A673 (cell line): ENCODE measurements around the gene ANKMY2.

Experiments
- EZH2 ChIP-seq: fragments of 200-600 bp; sonication (generic); IDR thresholded peaks from 2 replicates; pipeline ENCODE4 v1.6.1; 2017; ENCODE audit warnings: borderline replicate concordance, low read depth, mild to moderate bottlenecking, mixed read lengths, antibody characterized with exemption, low read length; ENCODE audit not compliant: poor library complexity, severe bottlenecking
- TF ChIP-seq, protein P1 (sequence below): fragments of 300-800, 200-600 bp; sonication (generic); conservative IDR thresholded peaks from 2 replicates; pipeline ENCODE4 v1.5.1; 2017; ENCODE audit warnings: low read depth, mild to moderate bottlenecking, antibody characterized with exemption, low read length, moderate library complexity, mixed read lengths

DNA sequence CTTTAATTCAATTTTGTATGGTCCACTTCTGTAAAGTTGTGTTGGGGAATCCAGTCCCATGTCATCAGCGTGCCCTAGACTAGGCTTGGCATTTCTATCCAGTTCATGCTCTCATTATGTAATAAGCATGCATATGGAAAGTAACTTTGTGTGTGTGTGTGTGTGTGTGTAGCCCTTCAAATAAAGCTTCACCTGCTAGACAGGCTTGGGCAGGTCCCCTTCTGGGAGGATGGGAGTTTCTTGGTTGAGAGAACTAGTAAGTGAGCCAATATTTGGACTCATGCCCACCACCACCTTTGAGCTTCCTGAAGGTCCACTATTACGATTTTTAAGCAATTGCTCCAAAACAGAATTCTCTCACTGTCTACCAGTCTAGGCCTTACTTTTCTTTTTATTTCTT lies 7.3 kb upstream of the ANKMY2 start:
- TF ChIP-seq, protein P1, sequence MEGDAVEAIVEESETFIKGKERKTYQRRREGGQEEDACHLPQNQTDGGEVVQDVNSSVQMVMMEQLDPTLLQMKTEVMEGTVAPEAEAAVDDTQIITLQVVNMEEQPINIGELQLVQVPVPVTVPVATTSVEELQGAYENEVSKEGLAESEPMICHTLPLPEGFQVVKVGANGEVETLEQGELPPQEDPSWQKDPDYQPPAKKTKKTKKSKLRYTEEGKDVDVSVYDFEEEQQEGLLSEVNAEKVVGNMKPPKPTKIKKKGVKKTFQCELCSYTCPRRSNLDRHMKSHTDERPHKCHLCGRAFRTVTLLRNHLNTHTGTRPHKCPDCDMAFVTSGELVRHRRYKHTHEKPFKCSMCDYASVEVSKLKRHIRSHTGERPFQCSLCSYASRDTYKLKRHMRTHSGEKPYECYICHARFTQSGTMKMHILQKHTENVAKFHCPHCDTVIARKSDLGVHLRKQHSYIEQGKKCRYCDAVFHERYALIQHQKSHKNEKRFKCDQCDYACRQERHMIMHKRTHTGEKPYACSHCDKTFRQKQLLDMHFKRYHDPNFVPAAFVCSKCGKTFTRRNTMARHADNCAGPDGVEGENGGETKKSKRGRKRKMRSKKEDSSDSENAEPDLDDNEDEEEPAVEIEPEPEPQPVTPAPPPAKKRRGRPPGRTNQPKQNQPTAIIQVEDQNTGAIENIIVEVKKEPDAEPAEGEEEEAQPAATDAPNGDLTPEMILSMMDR = no peak
- TF ChIP-seq EZH2 = no peak
